Activated naive CD8-positive, alpha-beta T cell (primary cell): ENCODE results near the gene BLZF1.
"Not testable (repeated sequence)": the region's sequence is repeated elsewhere in the genome, so short reads cannot be mapped to it uniquely, and the experiment has no call there.

Source experiments
- H3K27ac Mint-ChIP-seq: one replicate; pipeline ENCODE4 v1.8.0; 2021; ENCODE audit warnings: mixed read lengths
- H3K27me3 Mint-ChIP-seq: one replicate; pipeline ENCODE4 v1.8.0; 2021; ENCODE audit warnings: mixed read lengths
- H3K36me3 Mint-ChIP-seq: one replicate; pipeline ENCODE4 v1.8.0; 2021; ENCODE audit warnings: mixed read lengths
- H3K4me1 Mint-ChIP-seq: one replicate; pipeline ENCODE4 v1.8.0; 2021; ENCODE audit warnings: low read depth, mixed read lengths
- H3K4me3 Mint-ChIP-seq: one replicate; pipeline ENCODE4 v1.8.0; 2021; ENCODE audit warnings: mild to moderate bottlenecking, mixed read lengths
- H3K9me3 Mint-ChIP-seq: one replicate; pipeline ENCODE4 v1.8.0; 2021; ENCODE audit warnings: low read depth, mixed read lengths

Gene BLZF1

DNA sequence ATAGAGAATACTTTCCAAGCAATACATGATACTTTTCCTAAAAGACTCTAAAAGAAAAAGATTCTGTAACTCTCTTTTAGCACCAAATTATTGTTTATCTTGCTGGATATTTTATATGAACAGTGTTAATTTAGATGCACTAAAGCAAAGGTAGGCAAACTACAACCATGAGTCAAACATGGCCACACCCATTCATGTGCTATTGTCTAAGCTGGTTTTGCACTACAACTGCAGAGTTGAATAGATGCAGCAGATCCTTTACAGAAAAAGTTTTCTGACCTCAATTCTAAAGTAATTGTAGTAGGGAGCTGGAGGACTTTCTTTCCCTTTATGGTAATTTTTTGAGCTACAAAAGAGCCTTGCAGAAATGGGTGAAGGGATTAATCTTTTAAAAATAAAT lies 19.4 kb downstream of the BLZF1 start:
- Mint-ChIP-seq H3K27me3 (no peaks in the 10 kb centered on the region), H3K4me1 (peaks cover 1% of the 10 kb centered on the region), H3K27ac (no peak overlapping the region), H3K36me3 (peaks cover 19% of the 10 kb centered on the region), H3K9me3 (no peaks in the 10 kb centered on the region), H3K4me3 (no peak overlapping the region)

DNA sequence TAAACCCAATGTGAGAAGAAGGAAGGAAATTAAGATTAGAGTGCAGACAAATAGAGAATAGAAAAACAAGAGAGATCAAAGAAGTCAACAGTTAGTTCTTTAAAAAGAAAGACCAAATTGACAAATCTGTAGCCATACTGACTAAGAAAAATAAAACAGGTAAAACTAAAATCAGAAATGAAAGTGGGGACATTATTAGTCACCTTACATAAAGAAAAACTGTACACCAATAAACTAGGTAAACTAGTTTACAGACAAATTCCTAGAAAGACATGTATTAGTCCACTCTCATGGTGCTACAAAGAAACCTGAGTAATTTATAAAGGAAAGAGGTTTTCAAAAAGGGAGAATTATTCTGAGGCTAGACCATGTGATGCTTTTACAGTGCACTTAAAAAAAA lies 22.3 kb downstream of the BLZF1 start:
- no peak overlapping the region for H3K4me3 Mint-ChIP-seq
- H3K4me1 Mint-ChIP-seq = peaks cover 1% of the 10 kb centered on the region
- no peak overlapping the region for H3K27ac Mint-ChIP-seq
- no peaks in the 10 kb centered on the region for H3K9me3 Mint-ChIP-seq
- no peaks in the 10 kb centered on the region for H3K27me3 Mint-ChIP-seq
- peaks cover 30% of the 10 kb centered on the region for H3K36me3 Mint-ChIP-seq

DNA sequence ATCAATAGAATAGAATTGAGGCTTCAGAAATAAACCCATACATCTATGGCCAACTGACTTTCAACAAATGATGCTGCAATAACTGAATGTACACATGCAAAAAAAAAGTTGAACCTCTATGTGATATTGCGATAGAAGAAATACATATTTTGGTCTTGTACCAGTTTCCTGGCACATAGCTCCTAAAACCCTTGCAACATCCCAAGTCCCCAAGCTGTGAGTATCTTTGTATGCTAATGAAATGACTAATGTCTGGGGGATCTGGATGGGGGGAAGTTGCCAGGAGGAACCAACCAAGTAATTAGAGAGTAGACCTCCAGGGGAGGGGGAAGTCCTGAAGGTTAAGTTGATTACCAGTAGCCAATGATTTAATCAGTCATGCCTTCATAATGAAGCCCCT lies 24.4 kb downstream of the BLZF1 start:
- H3K27ac Mint-ChIP-seq = no peak overlapping the region
- no peaks in the 10 kb centered on the region for H3K27me3 Mint-ChIP-seq
- H3K4me1 Mint-ChIP-seq = peaks cover 1% of the 10 kb centered on the region
- H3K9me3 Mint-ChIP-seq = no peaks in the 10 kb centered on the region
- no peak overlapping the region for H3K4me3 Mint-ChIP-seq
- peaks cover 29% of the 10 kb centered on the region for H3K36me3 Mint-ChIP-seq

DNA sequence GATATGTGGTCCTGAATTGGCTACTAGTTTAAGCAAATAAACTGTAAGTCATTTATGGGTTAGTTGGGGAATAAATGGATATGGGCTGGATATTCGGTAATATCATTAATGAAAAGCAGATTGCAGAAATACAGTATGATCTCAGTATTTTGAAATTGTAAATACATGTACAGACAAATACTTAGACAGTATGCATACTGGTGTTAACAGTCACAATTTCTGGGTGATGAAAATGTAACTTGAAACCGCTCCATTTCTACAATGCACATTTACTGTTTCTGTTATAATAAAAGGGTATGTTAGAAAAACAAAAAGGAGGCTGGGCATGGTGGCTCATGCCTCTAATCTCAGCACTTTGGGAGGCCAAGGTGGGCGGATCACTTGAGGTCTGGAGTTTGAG lies 28.0 kb downstream of the BLZF1 start:
- H3K27ac Mint-ChIP-seq = no peak overlapping the region
- H3K27me3 Mint-ChIP-seq = no peaks in the 10 kb centered on the region
- H3K9me3 Mint-ChIP-seq = peaks cover 4% of the 10 kb centered on the region
- H3K4me3 Mint-ChIP-seq = no peak overlapping the region
- H3K36me3 Mint-ChIP-seq = peaks cover 27% of the 10 kb centered on the region
- H3K4me1 Mint-ChIP-seq = no peaks in the 10 kb centered on the region

DNA sequence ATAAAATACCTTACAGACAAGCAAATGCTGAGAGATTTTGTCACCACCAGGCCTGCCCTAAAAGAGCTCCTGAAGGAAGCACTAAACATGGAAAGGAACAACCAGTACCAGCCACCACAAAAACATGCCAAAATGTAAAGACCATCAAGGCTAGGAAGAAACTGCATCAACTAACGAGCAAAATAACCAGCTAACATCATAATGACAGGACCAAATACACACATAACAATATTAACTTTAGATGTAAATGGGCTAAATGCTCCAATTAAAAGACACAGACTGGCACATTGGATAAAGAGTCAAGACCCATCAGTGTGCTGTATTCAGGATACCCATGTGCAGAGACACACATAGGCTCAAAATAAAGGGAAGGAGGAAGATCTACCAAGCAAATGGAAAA lies 34.6 kb downstream of the BLZF1 start:
- H3K27me3 Mint-ChIP-seq, H3K4me3 Mint-ChIP-seq, H3K4me1 Mint-ChIP-seq, H3K27ac Mint-ChIP-seq: not testable (repeated sequence)
- Mint-ChIP-seq H3K9me3 (peaks cover 40% of the 10 kb centered on the region), H3K36me3 (peaks cover 21% of the 10 kb centered on the region)

DNA sequence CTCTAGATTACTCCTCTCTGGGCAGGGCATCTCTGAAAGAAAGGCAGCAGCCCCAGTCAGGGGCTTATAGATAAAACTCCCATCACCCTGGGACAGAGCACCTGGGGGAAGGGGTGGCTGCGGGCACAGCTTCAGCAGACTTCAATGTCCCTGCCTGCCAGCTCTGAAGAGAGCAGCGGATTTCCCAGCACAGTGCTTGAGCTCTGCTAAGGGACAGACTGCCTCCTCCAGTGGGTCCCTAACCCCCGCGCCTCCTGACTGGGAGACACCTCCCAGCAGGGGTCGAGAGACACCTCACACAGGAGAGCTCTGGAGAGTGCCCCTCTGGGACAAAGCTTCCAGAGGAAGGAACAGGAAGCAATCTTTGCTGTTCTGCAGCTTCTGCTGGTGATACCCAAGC lies 40.3 kb downstream of the BLZF1 start:
- peaks cover 49% of the 10 kb centered on the region for H3K9me3 Mint-ChIP-seq
- not testable (repeated sequence) for H3K4me3 Mint-ChIP-seq, H3K27me3 Mint-ChIP-seq, H3K4me1 Mint-ChIP-seq, H3K27ac Mint-ChIP-seq, H3K36me3 Mint-ChIP-seq

DNA sequence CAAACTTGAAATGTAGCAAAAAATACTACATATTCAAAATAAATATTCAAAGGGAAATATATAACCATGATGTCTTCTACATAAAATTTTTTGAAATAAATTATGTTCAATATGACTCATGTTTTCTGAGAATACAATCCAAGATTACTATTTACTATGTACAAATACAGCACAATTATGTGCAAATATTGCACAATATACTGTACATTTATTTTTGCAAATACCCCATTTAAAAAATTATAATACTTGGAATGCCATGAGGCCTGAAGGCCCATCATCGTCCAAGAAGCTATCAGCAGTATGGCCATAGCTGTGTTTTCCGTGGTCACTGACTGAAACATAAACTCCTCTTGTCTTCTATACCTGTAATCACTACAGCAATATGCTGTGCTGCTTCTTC lies 47.0 kb downstream of the BLZF1 start:
- Mint-ChIP-seq H3K4me1 (no peaks in the 10 kb centered on the region), H3K9me3 (peaks cover 17% of the 10 kb centered on the region), H3K4me3 (no peak overlapping the region), H3K27ac (no peak overlapping the region), H3K36me3 (peaks cover under 1% of the 10 kb centered on the region), H3K27me3 (peaks cover 2% of the 10 kb centered on the region)

DNA sequence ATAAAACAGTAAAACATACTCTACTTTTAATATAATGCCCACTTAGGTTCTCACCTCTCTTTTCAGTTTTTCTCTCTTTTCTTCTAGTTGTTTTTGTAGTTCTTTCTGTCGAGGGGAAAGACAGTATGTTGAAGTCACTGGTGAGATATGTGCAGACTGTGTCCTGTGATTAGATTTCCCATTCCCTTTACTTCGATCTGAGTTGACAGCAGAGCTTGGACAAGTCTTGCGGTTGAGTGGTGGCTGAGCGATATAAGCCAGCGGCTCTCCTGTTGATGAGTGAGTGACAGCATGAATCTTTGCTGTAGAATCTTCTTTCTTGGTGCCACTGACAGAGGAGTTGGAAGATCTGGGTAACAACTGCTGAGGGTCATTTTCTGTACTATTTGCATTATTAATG lies 53.3 kb downstream of the BLZF1 start:
- H3K36me3 Mint-ChIP-seq = no peaks in the 10 kb centered on the region
- H3K4me3 Mint-ChIP-seq = no peak overlapping the region
- peaks cover 26% of the 10 kb centered on the region for H3K27me3 Mint-ChIP-seq
- H3K9me3 Mint-ChIP-seq = no peaks in the 10 kb centered on the region
- no peaks in the 10 kb centered on the region for H3K4me1 Mint-ChIP-seq
- no peak overlapping the region for H3K27ac Mint-ChIP-seq

DNA sequence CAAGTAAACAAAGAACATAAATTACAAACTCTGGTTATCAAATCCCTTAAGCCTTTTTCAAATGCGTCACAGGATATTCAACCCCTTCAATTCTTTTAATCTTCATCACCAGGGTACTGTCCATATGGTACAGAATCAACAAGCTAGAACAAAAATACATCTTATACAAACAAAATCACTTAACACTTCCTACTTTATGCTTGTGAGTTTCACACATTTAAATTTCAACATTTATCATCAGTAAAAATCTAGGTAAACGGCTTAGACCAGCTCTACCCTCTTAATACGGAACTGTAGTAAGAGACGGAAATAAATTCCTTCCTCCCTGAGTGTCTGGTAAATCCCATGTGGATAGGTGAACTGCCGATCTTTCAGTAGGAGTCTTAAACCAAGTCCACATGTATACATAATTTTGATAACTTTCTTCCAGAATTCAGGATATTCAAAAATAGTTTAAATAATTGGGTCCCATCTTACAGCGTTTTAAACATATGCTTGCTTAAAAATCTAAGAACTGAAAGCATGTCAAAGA lies 58.2 kb downstream of the BLZF1 start:
- Mint-ChIP-seq H3K4me1 (peaks cover 8% of the 10 kb centered on the region), H3K27ac (no peak overlapping the region), H3K36me3 (no peaks in the 10 kb centered on the region), H3K27me3 (peaks cover 43% of the 10 kb centered on the region), H3K9me3 (no peaks in the 10 kb centered on the region), H3K4me3 (peak overlapping the region; percentile 96)

DNA sequence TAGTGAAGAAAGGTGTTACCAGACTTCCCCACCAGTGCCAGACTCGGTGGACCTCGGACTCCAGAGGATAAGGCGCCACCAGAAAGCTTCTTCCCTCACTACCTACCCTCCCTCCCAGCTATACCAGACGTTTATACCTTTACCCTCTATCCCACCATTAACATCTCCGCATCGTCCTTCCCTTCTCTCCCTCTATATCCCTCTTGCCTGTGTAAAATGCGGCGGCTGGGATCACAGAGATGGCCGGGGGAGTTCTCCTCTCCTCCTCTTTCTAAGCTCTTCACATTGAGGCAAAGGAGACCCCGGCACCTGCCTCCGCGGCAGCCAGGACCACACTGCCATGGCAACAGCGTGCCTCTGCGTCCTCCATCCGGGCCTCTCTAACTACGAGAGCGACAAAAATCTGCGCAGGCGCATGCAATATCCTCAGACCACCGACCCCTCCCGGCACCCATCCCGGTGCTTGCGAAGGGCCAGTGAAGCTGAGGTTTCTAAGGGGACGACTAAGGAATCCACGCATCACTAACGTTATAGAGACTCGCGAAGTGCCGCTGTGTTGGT lies 59.2 kb downstream of the BLZF1 start, which contains the start of gene CCDC181:
CCDC181 (minus strand) TSS at position 394 of the 561 bp plus-strand sequence. CDS start 2,547 bp downstream, outside the sequence.
- peaks cover 8% of the 10 kb centered on the region for H3K4me1 Mint-ChIP-seq
- no peaks in the 10 kb centered on the region for H3K9me3 Mint-ChIP-seq
- no peak within 1 kb of the TSS for H3K27ac Mint-ChIP-seq
- H3K36me3 Mint-ChIP-seq = no peaks in the 10 kb centered on the region
- peak within 1 kb of the TSS; percentile 96 for H3K4me3 Mint-ChIP-seq
- peaks cover 47% of the 10 kb centered on the region for H3K27me3 Mint-ChIP-seq
